ENCODE data around the gene C16orf92. TPM values are rescaled to one million over a fixed set of nuclear protein-coding genes. Genes with fewer than 3 reads are reported as not detected.

The C16orf92 gene
- total RNA-seq, 2 experiments from 2014 or later: not detected

DNA sequence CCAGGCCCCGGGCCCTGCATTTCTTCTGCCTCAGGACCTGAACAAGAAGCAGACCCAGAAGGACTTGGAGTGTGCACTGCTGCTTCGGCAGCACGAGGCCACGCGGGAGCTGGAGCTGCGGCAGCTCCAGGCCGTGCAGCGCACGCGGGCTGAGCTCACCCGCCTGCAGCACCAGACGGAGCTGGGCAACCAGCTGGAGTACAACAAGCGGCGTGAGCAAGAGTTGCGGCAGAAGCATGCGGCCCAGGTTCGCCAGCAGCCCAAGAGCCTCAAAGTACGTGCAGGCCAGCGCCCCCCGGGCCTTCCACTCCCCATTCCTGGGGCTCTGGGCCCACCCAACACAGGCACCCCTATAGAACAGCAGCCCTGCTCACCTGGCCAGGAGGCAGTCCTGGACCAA lies 36.8 kb upstream of the C16orf92 start:
- DNase-seq: no peak
- H3K4me1 ChIP-seq (ENCODE audit: insufficient read depth, low read length): no peaks in the 10 kb centered on the region
- CTCF ChIA-PET: interaction anchor here (0.5 kb wide), 1 partner anchor 1025 kb away, joined by 3 read pairs; no protein-coding TSS in a partner anchor
- Mint-ChIP-seq H3K4me1 (ENCODE audit: low read depth) (no peaks in the 10 kb centered on the region), H3K9me3 (no peaks in the 10 kb centered on the region), H3K27ac (no peak overlapping the region), H3K27me3 (no peaks in the 10 kb centered on the region), H3K4me3 (no peak overlapping the region), H3K36me3 (ENCODE audit: low read depth) (peaks cover 86% of the 10 kb centered on the region)
- H3K9me3 ChIP-seq (ENCODE audit: control insufficient read depth in 1 of 2, insufficient read depth in 1 of 2, low read length in 2 of 2): no peaks in the 10 kb centered on the region
- POLR2A ChIA-PET: interaction anchor here (1.1 to 1.4 kb wide), 2 partner anchors 10 to 24 kb away, joined by 3 to 4 read pairs; partner anchors contain the start of genes INO80E and TMEM219
- no peak for TF ChIP-seq CTCF (IDR thresholded peaks at IDR 0.05)
- H3K36me3 ChIP-seq (ENCODE audit: insufficient read depth, low read length): peaks cover 91% of the 10 kb centered on the region
- H3K27me3 ChIP-seq (ENCODE audit: control insufficient read depth in 1 of 2, insufficient read depth in 2 of 2, low read length in 2 of 2): no peaks in the 10 kb centered on the region
- H3K27ac ChIP-seq (ENCODE audit: low read depth in 1 of 2, low read length in 2 of 2): no peak overlapping the region
- no peak overlapping the region for H3K4me3 ChIP-seq (ENCODE audit: low read length)
- ATAC-seq (ENCODE audit: poor library complexity): no peak
- intact Hi-C loops (cut with DNase I, micrococcal nuclease): no loop called here

GRCh38 chr16:29986931-29987330 lies 36.1 kb upstream of the C16orf92 start:
- H3K36me3 ChIP-seq (ENCODE audit: insufficient read depth, low read length): peaks cover 89% of the 10 kb centered on the region
- Mint-ChIP-seq H3K4me3 (no peak overlapping the region), H3K36me3 (ENCODE audit: low read depth) (peaks cover 80% of the 10 kb centered on the region), H3K27ac (no peak overlapping the region), H3K27me3 (no peaks in the 10 kb centered on the region), H3K4me1 (ENCODE audit: low read depth) (no peaks in the 10 kb centered on the region), H3K9me3 (no peaks in the 10 kb centered on the region)
- H3K4me3 ChIP-seq (ENCODE audit: low read length): no peak overlapping the region
- POLR2A ChIA-PET: interaction anchor here (1.4 kb wide), 1 partner anchor 25 kb away, joined by 4 read pairs; the partner anchor contains the start of gene TMEM219
- intact Hi-C loops (cut with DNase I, micrococcal nuclease): no loop called here
- no peaks in the 10 kb centered on the region for H3K27me3 ChIP-seq (ENCODE audit: control insufficient read depth in 1 of 2, insufficient read depth in 2 of 2, low read length in 2 of 2)
- no peaks in the 10 kb centered on the region for H3K9me3 ChIP-seq (ENCODE audit: control insufficient read depth in 1 of 2, insufficient read depth in 1 of 2, low read length in 2 of 2)
- no peak for ATAC-seq (ENCODE audit: poor library complexity)
- no peak overlapping the region for H3K27ac ChIP-seq (ENCODE audit: low read depth in 1 of 2, low read length in 2 of 2)
- TF ChIP-seq CTCF (IDR thresholded peaks at IDR 0.05): no peak
- no peaks in the 10 kb centered on the region for H3K4me1 ChIP-seq (ENCODE audit: insufficient read depth, low read length)
- CTCF ChIA-PET: no interaction called here
- DNase-seq: no peak

- Histone ChIP-seq H3K4me3 (ENCODE audit: low read length) (no peak overlapping the region), H3K4me1 (ENCODE audit: insufficient read depth, low read length) (no peaks in the 10 kb centered on the region), H3K27ac (ENCODE audit: low read depth in 1 of 2, low read length in 2 of 2) (no peak overlapping the region), H3K36me3 (ENCODE audit: insufficient read depth, low read length) (peaks cover 87% of the 10 kb centered on the region), H3K27me3 (ENCODE audit: control insufficient read depth in 1 of 2, insufficient read depth in 2 of 2, low read length in 2 of 2) (no peaks in the 10 kb centered on the region), H3K9me3 (ENCODE audit: control insufficient read depth in 1 of 2, insufficient read depth in 1 of 2, low read length in 2 of 2) (no peaks in the 10 kb centered on the region)
- H3K4me1 Mint-ChIP-seq (ENCODE audit: low read depth): no peaks in the 10 kb centered on the region
- H3K9me3 Mint-ChIP-seq: no peaks in the 10 kb centered on the region
- TF ChIP-seq CTCF (IDR thresholded peaks at IDR 0.05): no peak
- no peak overlapping the region for H3K27ac Mint-ChIP-seq
- intact Hi-C loops (cut with DNase I, micrococcal nuclease): no loop called here
- ATAC-seq (ENCODE audit: poor library complexity) (no peak), DNase-seq (no peak)
- H3K27me3 Mint-ChIP-seq: no peaks in the 10 kb centered on the region
- H3K4me3 Mint-ChIP-seq: no peak overlapping the region
- ChIA-PET POLR2A (no interaction called here), CTCF (no interaction called here)
- peaks cover 80% of the 10 kb centered on the region for H3K36me3 Mint-ChIP-seq (ENCODE audit: low read depth)
These were observed 35.5 kb upstream of the C16orf92 start for GRCh38 chr16:29987371-29988085.
